Measurements from ENCODE around the gene RUNDC1. TPM values are rescaled to one million over a fixed set of nuclear protein-coding genes. Genes with fewer than 3 reads are reported as not detected.
A peak's percentile ranks its signal among the peaks of the same experiment; 100 is the strongest.

Gene RUNDC1
- total and polyA plus RNA-seq, 9 donors, result 5.3 to 8.3 (median 7.6) TPM

GRCh38 chr17:43025766-43026537 is 45.6 kb downstream of the RUNDC1 start:
- Histone ChIP-seq H3K27ac (ENCODE audit: low read length) (no peak overlapping the region), H3K4me1 (ENCODE audit: control insufficient read depth, insufficient read depth, low read length) (peaks cover 27% of the 10 kb centered on the region), H3K4me3 (ENCODE audit: low read length) (no peak overlapping the region), H3K9me3 (replicated peaks; ENCODE audit: control insufficient read depth, low read depth, low read length) (no peaks in the 10 kb centered on the region), H3K27me3 (ENCODE audit: control insufficient read depth, insufficient read depth, low read length) (peaks cover 2% of the 10 kb centered on the region), H3K36me3 (ENCODE audit: control insufficient read depth, insufficient read depth, low read length) (no peaks in the 10 kb centered on the region)
- DNase-seq, result no peak
- WGBS (ENCODE audit: insufficient coverage), result 49% methylated on average over 11 of the region's 16 CpGs

GRCh38 chr17:43026595-43026994 is 46.2 kb downstream of the RUNDC1 start:
- Histone ChIP-seq H3K27ac (ENCODE audit: low read length) (no peak overlapping the region), H3K9me3 (replicated peaks; ENCODE audit: control insufficient read depth, low read depth, low read length) (no peaks in the 10 kb centered on the region), H3K4me1 (ENCODE audit: control insufficient read depth, insufficient read depth, low read length) (peaks cover 23% of the 10 kb centered on the region), H3K36me3 (ENCODE audit: control insufficient read depth, insufficient read depth, low read length) (no peaks in the 10 kb centered on the region), H3K27me3 (ENCODE audit: control insufficient read depth, insufficient read depth, low read length) (peaks cover 2% of the 10 kb centered on the region), H3K4me3 (ENCODE audit: low read length) (no peak overlapping the region)
- DNase-seq, result no peak
- WGBS (ENCODE audit: insufficient coverage), result no CpG with 5 or more reads among the region's 5 CpGs

- no CpG with 5 or more reads among the region's 9 CpGs for WGBS (ENCODE audit: insufficient coverage)
Measured at GRCh38 chr17:43027091-43028032, 47.0 kb downstream of the RUNDC1 start.

GRCh38 chr17:43028221-43028861 is 48.0 kb downstream of the RUNDC1 start:
- WGBS (ENCODE audit: insufficient coverage), result 67% methylated on average over 13 of the region's 17 CpGs
- DNase-seq, result peak; percentile 49

More at GRCh38 chr17:43027091-43028032, 47.0 kb downstream of the RUNDC1 start:
- Histone ChIP-seq H3K9me3 (replicated peaks; ENCODE audit: control insufficient read depth, low read depth, low read length) (no peaks in the 10 kb centered on the region), H3K4me3 (ENCODE audit: low read length) (no peak overlapping the region), H3K27ac (ENCODE audit: low read length) (no peak overlapping the region), H3K36me3 (ENCODE audit: control insufficient read depth, insufficient read depth, low read length) (no peaks in the 10 kb centered on the region), H3K4me1 (ENCODE audit: control insufficient read depth, insufficient read depth, low read length) (peaks cover 23% of the 10 kb centered on the region), H3K27me3 (ENCODE audit: control insufficient read depth, insufficient read depth, low read length) (peaks cover 2% of the 10 kb centered on the region)
- no peak for DNase-seq

GRCh38 chr17:43030137-43030767 is 49.9 kb downstream of the RUNDC1 start:
- Histone ChIP-seq H3K36me3 (ENCODE audit: control insufficient read depth, insufficient read depth, low read length) (no peaks in the 10 kb centered on the region), H3K4me1 (ENCODE audit: control insufficient read depth, insufficient read depth, low read length) (peaks cover 13% of the 10 kb centered on the region), H3K27me3 (ENCODE audit: control insufficient read depth, insufficient read depth, low read length) (peaks cover 2% of the 10 kb centered on the region), H3K27ac (ENCODE audit: low read length) (no peak overlapping the region), H3K9me3 (replicated peaks; ENCODE audit: control insufficient read depth, low read depth, low read length) (no peaks in the 10 kb centered on the region), H3K4me3 (ENCODE audit: low read length) (no peak overlapping the region)
- WGBS (ENCODE audit: insufficient coverage), result 70% methylated on average over 4 of the region's 6 CpGs
- DNase-seq, result no peak

More at GRCh38 chr17:43028221-43028861, 48.0 kb downstream of the RUNDC1 start:
- Histone ChIP-seq H3K27ac (ENCODE audit: low read length) (no peak overlapping the region), H3K4me3 (ENCODE audit: low read length) (no peak overlapping the region), H3K9me3 (replicated peaks; ENCODE audit: control insufficient read depth, low read depth, low read length) (no peaks in the 10 kb centered on the region), H3K36me3 (ENCODE audit: control insufficient read depth, insufficient read depth, low read length) (no peaks in the 10 kb centered on the region), H3K4me1 (ENCODE audit: control insufficient read depth, insufficient read depth, low read length) (peaks cover 21% of the 10 kb centered on the region), H3K27me3 (ENCODE audit: control insufficient read depth, insufficient read depth, low read length) (peaks cover 2% of the 10 kb centered on the region)

- peaks cover 13% of the 10 kb centered on the region for H3K4me1 ChIP-seq (ENCODE audit: control insufficient read depth, insufficient read depth, low read length)
- WGBS (ENCODE audit: insufficient coverage), result no CpG with 5 or more reads among the region's 3 CpGs
- H3K27me3 ChIP-seq (ENCODE audit: control insufficient read depth, insufficient read depth, low read length), result no peaks in the 10 kb centered on the region
- H3K27ac ChIP-seq (ENCODE audit: low read length), result no peak overlapping the region
- no peak for DNase-seq
- no peak overlapping the region for H3K4me3 ChIP-seq (ENCODE audit: low read length)
- H3K36me3 ChIP-seq (ENCODE audit: control insufficient read depth, insufficient read depth, low read length), result no peaks in the 10 kb centered on the region
- H3K9me3 ChIP-seq (replicated peaks; ENCODE audit: control insufficient read depth, low read depth, low read length), result no peaks in the 10 kb centered on the region
Measured at GRCh38 chr17:43031666-43032065, 51.3 kb downstream of the RUNDC1 start.

GRCh38 chr17:43033948-43034881 is 53.9 kb downstream of the RUNDC1 start:
- Histone ChIP-seq H3K9me3 (replicated peaks; ENCODE audit: control insufficient read depth, low read depth, low read length) (no peaks in the 10 kb centered on the region), H3K36me3 (ENCODE audit: control insufficient read depth, insufficient read depth, low read length) (no peaks in the 10 kb centered on the region)
- 36% methylated on average over 3 of the region's 12 CpGs for WGBS (ENCODE audit: insufficient coverage)

GRCh38 chr17:43034894-43035293 is 54.5 kb downstream of the RUNDC1 start:
- 44% methylated on average over 2 of the region's 3 CpGs for WGBS (ENCODE audit: insufficient coverage)
- H3K9me3 ChIP-seq (replicated peaks; ENCODE audit: control insufficient read depth, low read depth, low read length), result no peaks in the 10 kb centered on the region
- H3K36me3 ChIP-seq (ENCODE audit: control insufficient read depth, insufficient read depth, low read length), result no peaks in the 10 kb centered on the region
- H3K4me3 ChIP-seq (ENCODE audit: low read length), result no peak overlapping the region
- H3K27me3 ChIP-seq (ENCODE audit: control insufficient read depth, insufficient read depth, low read length), result no peaks in the 10 kb centered on the region
- no peak for DNase-seq
- no peak overlapping the region for H3K27ac ChIP-seq (ENCODE audit: low read length)
- peaks cover 4% of the 10 kb centered on the region for H3K4me1 ChIP-seq (ENCODE audit: control insufficient read depth, insufficient read depth, low read length)

More at GRCh38 chr17:43033948-43034881, 53.9 kb downstream of the RUNDC1 start:
- Histone ChIP-seq H3K27me3 (ENCODE audit: control insufficient read depth, insufficient read depth, low read length) (no peaks in the 10 kb centered on the region), H3K27ac (ENCODE audit: low read length) (no peak overlapping the region), H3K4me3 (ENCODE audit: low read length) (no peak overlapping the region), H3K4me1 (ENCODE audit: control insufficient read depth, insufficient read depth, low read length) (peaks cover 7% of the 10 kb centered on the region)
- DNase-seq, result no peak

GRCh38 chr17:43039646-43040045 is 59.3 kb downstream of the RUNDC1 start:
- H3K36me3 ChIP-seq (ENCODE audit: control insufficient read depth, insufficient read depth, low read length), result peaks cover 4% of the 10 kb centered on the region
- no peaks in the 10 kb centered on the region for H3K4me1 ChIP-seq (ENCODE audit: control insufficient read depth, insufficient read depth, low read length)
- WGBS (ENCODE audit: insufficient coverage), result no CpG with 5 or more reads among the region's 2 CpGs
- DNase-seq, result no peak
- no peaks in the 10 kb centered on the region for H3K27me3 ChIP-seq (ENCODE audit: control insufficient read depth, insufficient read depth, low read length)
- no peak overlapping the region for H3K4me3 ChIP-seq (ENCODE audit: low read length)
- no peaks in the 10 kb centered on the region for H3K9me3 ChIP-seq (replicated peaks; ENCODE audit: control insufficient read depth, low read depth, low read length)
- H3K27ac ChIP-seq (ENCODE audit: low read length), result no peak overlapping the region

Data from muscle of leg (tissue), 11 donors.